HUES64 (cell line): ENCODE data around the gene ZNF557.
A peak's percentile ranks its signal among the peaks of the same experiment; 100 is the strongest.
"Not testable (repeated sequence)": the region's sequence is repeated elsewhere in the genome, so short reads cannot be mapped to it uniquely, and the experiment has no call there.

ENCODE experiments used
- H3K27ac ChIP-seq: 2 replicates; pipeline ENCODE4 v1.7.0; 2013; ENCODE audit warnings: low read depth, low read length, inconsistent platforms
- H3K27me3 ChIP-seq: 2 replicates; pipeline ENCODE4 v1.6.1; 2013; ENCODE audit warnings: mild to moderate bottlenecking, low read length; ENCODE audit not compliant: insufficient read depth
- H3K36me3 ChIP-seq: 2 replicates; pipeline ENCODE4 v1.6.1; 2013; ENCODE audit warnings: mild to moderate bottlenecking, low read length; ENCODE audit not compliant: insufficient read depth
- H3K4me1 ChIP-seq: 2 replicates; pipeline ENCODE4 v1.6.1; 2013; ENCODE audit warnings: mild to moderate bottlenecking, low read length, moderate library complexity; ENCODE audit not compliant: insufficient read depth
- H3K4me3 ChIP-seq: 2 replicates; pipeline ENCODE4 v1.5.1; 2013; ENCODE audit warnings: mild to moderate bottlenecking, low read length, moderate library complexity
- H3K9ac ChIP-seq: 2 replicates; pipeline ENCODE4 v1.6.1; 2013; ENCODE audit warnings: mild to moderate bottlenecking, low read depth, low read length
- H3K9me3 ChIP-seq: 2 replicates; pipeline ENCODE4 v1.6.1; 2013; ENCODE audit warnings: low read depth, low read length; ENCODE audit not compliant: insufficient read depth
- WGBS: fragments of 150-250, 120-280 bp; methylation state at CpG from one replicate; pipeline ENCODE4 v1.1.7; 2013; ENCODE audit warnings: missing lambda C conversion rate; 5-methylcytosine and 5-hydroxymethylcytosine counted together

The ZNF557 gene

GRCh38 chr19:7056371-7056770 lies 13.1 kb upstream of the ZNF557 start:
- H3K27me3 ChIP-seq, H3K4me1 ChIP-seq, H3K36me3 ChIP-seq, H3K27ac ChIP-seq, H3K9me3 ChIP-seq, H3K9ac ChIP-seq, H3K4me3 ChIP-seq: not testable (repeated sequence)
- WGBS = 92% methylated on average over 7 of the region's 16 CpGs

- not testable (repeated sequence) for H3K4me3 ChIP-seq, H3K9ac ChIP-seq, H3K36me3 ChIP-seq, H3K9me3 ChIP-seq, H3K4me1 ChIP-seq, H3K27me3 ChIP-seq, H3K27ac ChIP-seq
- WGBS = no CpG with 5 or more reads among the region's 8 CpGs
These were observed 10.9 kb upstream of the ZNF557 start, which contains the start of gene MBD3L3 for GRCh38 chr19:7058576-7058975. Gene MBD3L3 (minus strand): TSS chr19:7058676. CDS start chr19:7058605, 71 bp downstream.

- not testable (repeated sequence) for H3K9ac ChIP-seq, H3K4me3 ChIP-seq, H3K27me3 ChIP-seq, H3K4me1 ChIP-seq, H3K36me3 ChIP-seq, H3K27ac ChIP-seq
- 100% methylated on average over 1 of the region's 2 CpGs for WGBS
- peaks cover 12% of the 10 kb centered on the region for H3K9me3 ChIP-seq
These were observed 9.5 kb upstream of the ZNF557 start for GRCh38 chr19:7059977-7060376.

- Histone ChIP-seq H3K27me3 (no peaks in the 10 kb centered on the region), H3K36me3 (no peaks in the 10 kb centered on the region), H3K27ac (no peak overlapping the region), H3K4me3 (no peak overlapping the region), H3K9ac (no peak overlapping the region), H3K4me1 (no peaks in the 10 kb centered on the region), H3K9me3 (peaks cover 29% of the 10 kb centered on the region)
- 79% methylated on average over 4 of the region's 4 CpGs for WGBS
These were observed 6.2 kb upstream of the ZNF557 start for GRCh38 chr19:7063339-7063738.

GRCh38 chr19:7063764-7064418 lies 5.6 kb upstream of the ZNF557 start:
- Histone ChIP-seq H3K4me3 (no peak overlapping the region), H3K4me1 (no peaks in the 10 kb centered on the region), H3K27ac (no peak overlapping the region), H3K9ac (no peak overlapping the region), H3K36me3 (no peaks in the 10 kb centered on the region), H3K9me3 (peaks cover 33% of the 10 kb centered on the region), H3K27me3 (no peaks in the 10 kb centered on the region)
- 86% methylated on average over 9 of the region's 9 CpGs for WGBS

GRCh38 chr19:7067122-7067521 lies 2.4 kb upstream of the ZNF557 start:
- WGBS = 45% methylated on average over 13 of the region's 13 CpGs
- H3K9me3 ChIP-seq = peaks cover 34% of the 10 kb centered on the region
- H3K27ac ChIP-seq, H3K4me3 ChIP-seq, H3K36me3 ChIP-seq, H3K9ac ChIP-seq, H3K4me1 ChIP-seq, H3K27me3 ChIP-seq: not testable (repeated sequence)

GRCh38 chr19:7067716-7068115 lies 1.8 kb upstream of the ZNF557 start:
- H3K9me3 ChIP-seq = peaks cover 34% of the 10 kb centered on the region
- H3K27me3 ChIP-seq = no peaks in the 10 kb centered on the region
- H3K9ac ChIP-seq = no peak overlapping the region
- 80% methylated on average over 2 of the region's 2 CpGs for WGBS
- peaks cover 15% of the 10 kb centered on the region for H3K36me3 ChIP-seq
- no peak overlapping the region for H3K27ac ChIP-seq
- H3K4me1 ChIP-seq = peaks cover 5% of the 10 kb centered on the region; the same call in 1 of the 2 replicates
- no peak overlapping the region for H3K4me3 ChIP-seq

- H3K9ac ChIP-seq = no peak overlapping the region
- H3K36me3 ChIP-seq = peaks cover 21% of the 10 kb centered on the region
- WGBS = 83% methylated on average over 3 of the region's 6 CpGs
- H3K4me1 ChIP-seq = peaks cover 5% of the 10 kb centered on the region; the same call in 1 of the 2 replicates
- H3K27me3 ChIP-seq = no peaks in the 10 kb centered on the region
- peak overlapping the region; percentile 98 for H3K4me3 ChIP-seq
- no peak overlapping the region for H3K27ac ChIP-seq
- peaks cover 29% of the 10 kb centered on the region for H3K9me3 ChIP-seq
These were observed 904 bp upstream of the ZNF557 start for GRCh38 chr19:7068599-7068998.

GRCh38 chr19:7069904-7070226 lies 362 bp downstream of the ZNF557 start:
- Histone ChIP-seq H3K9me3 (peaks cover 23% of the 10 kb centered on the region; the same call in 1 of the 2 replicates), H3K36me3 (peaks cover 28% of the 10 kb centered on the region), H3K27ac (peak overlapping the region; percentile 89), H3K9ac (peak overlapping the region; percentile 85), H3K4me3 (peak overlapping the region; percentile 98), H3K27me3 (no peaks in the 10 kb centered on the region), H3K4me1 (peaks cover 5% of the 10 kb centered on the region; the same call in 1 of the 2 replicates)
- 2% methylated on average over 12 of the region's 12 CpGs for WGBS

GRCh38 chr19:7072541-7072940 lies 3.0 kb downstream of the ZNF557 start:
- Histone ChIP-seq H3K27me3 (no peaks in the 10 kb centered on the region), H3K4me1 (peaks cover 5% of the 10 kb centered on the region; the same call in 1 of the 2 replicates), H3K4me3 (no peak overlapping the region), H3K9me3 (peaks cover 23% of the 10 kb centered on the region), H3K27ac (no peak overlapping the region), H3K36me3 (peaks cover 54% of the 10 kb centered on the region), H3K9ac (no peak overlapping the region)
- WGBS = 92% methylated on average over 6 of the region's 6 CpGs

- Histone ChIP-seq H3K9ac (no peak overlapping the region), H3K9me3 (peaks cover 34% of the 10 kb centered on the region), H3K4me3 (no peak overlapping the region), H3K4me1 (peaks cover 5% of the 10 kb centered on the region; the same call in 1 of the 2 replicates), H3K27me3 (no peaks in the 10 kb centered on the region), H3K36me3 (peaks cover 77% of the 10 kb centered on the region), H3K27ac (no peak overlapping the region)
- WGBS = 97% methylated on average over 29 of the region's 29 CpGs
These were observed 5.3 kb downstream of the ZNF557 start for GRCh38 chr19:7074705-7075282.
